Cerebellar nuclear complex (tissue), 1 donor: ENCODE measurements around the gene TPM3.
"Not testable (repeated sequence)": the region's sequence is repeated elsewhere in the genome, so short reads cannot be mapped to it uniquely, and the experiment has no call there.

ENCODE experiments used
- DNase-seq, 2 experiments: peaks; one replicate each; lab custom pipeline; 2025; lab: John Stamatoyannopoulos, UW

The TPM3 gene

DNA sequence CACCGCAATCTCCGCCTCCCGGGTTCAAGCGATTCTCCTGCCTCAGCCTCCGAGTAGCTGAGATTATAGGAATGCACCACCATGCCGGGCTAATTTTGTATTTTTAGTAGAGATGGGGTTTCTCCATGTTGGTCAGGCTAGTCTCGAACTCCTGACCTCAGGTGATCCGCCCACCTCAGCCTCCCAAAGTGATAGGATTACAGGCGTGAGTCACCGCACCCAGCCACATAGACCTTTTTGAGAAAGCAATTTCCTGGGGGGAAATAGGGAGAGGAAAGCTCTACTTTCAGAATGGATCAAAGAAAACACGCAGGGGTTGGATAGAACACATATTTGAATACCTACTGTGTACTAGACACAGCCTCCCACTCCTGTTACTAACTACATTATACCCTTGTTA, 13.9 kb upstream of the TPM3 start:
- not testable (repeated sequence) for DNase-seq

DNA sequence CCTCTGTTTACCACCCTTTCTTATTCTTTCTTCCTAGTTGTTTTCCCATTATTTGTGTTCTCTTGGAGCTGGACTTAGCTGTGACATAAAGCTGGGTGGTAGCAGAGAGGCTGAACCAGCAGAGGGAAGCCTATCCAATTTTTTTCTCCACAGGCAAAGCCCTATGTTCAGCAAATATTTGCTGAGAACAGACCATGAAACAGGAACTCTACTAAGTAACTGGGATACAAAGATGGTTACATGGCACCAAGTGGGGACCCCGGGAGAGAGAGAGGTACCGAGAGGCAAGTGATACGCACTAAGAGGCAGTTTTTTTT, 7.6 kb upstream of the TPM3 start:
- DNase-seq = no peak

DNA sequence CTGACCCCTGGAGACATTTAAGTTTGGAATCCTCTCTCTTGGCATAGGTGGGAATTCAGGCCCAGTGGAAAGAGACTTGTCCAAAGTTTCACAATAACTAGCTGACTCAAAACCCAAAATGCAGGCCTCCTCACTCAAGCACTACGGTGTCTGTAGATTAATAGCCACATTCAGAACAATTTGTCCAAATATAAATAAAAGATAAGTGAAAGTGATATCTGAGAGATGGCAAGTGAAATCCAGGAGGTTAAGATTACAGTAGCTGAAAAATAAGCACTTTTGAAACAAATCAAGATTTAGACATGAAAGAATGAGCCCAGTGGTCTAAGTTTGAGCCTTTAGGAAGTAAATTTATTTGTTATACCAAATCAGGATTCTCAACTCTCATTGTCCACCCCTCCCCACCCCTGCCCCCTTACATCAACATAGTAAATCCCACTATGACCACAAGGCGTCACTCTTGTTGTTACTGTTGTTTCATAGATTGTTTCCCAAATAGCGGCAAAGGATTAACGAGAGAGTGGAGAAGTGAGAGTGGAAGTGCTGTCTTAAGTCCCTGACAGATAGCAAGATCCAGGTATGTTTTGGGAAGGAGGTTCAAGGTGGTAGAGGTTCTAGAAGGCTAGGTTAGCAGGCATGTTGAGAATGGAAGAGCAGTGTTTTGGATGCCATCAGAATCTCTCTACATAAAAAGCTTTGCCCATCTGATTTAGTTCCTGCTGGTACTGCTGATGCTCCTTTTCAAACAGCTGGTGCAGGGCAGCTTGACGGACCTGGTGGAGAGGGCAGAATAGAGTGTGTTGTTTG, 7.1 kb upstream of the TPM3 start:
- DNase-seq = no peak

GRCh38 chr1:154193821-154194220, 1.9 kb upstream of the TPM3 start:
- DNase-seq = no peak

DNA sequence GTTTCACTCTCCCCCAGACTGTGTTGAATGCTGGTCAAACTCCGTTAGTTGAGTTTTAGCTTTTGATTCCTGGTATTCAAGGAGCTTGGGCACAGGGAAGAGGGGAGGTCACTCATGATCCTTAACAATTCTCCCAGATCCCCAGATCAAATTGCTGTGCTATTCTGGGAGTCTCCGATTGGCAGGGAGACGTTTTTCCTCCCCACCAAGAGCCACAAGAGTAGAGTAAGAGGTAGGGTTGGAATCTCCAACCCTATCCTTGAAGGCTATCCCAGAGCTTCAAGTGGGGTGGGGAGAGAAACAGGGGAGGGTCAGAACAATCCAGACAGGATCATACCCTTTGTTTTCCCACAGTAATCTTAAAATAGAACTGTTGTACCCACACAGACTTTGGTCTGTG, 576 bp upstream of the TPM3 start:
- DNase-seq = no peak

DNA sequence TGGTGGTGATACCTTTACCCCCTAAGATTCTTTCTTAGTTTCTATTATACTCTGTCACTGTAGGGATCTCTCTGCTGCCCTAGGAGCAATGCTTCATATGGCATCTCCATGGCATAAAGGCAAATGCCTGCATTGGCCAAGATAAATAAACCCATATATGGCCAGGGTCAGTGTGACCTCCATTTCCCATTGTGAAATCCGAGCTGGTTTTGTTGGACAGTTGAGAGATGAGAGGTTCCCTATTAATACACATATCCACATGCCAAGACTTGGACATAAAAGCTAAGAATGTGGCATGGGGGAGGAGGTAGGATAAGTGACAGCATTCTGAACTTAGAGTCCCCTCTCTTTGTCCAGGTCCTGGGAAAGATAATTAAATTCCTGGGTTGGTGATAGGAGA, 1.4 kb downstream of the TPM3 start:
- no peak for DNase-seq

DNA sequence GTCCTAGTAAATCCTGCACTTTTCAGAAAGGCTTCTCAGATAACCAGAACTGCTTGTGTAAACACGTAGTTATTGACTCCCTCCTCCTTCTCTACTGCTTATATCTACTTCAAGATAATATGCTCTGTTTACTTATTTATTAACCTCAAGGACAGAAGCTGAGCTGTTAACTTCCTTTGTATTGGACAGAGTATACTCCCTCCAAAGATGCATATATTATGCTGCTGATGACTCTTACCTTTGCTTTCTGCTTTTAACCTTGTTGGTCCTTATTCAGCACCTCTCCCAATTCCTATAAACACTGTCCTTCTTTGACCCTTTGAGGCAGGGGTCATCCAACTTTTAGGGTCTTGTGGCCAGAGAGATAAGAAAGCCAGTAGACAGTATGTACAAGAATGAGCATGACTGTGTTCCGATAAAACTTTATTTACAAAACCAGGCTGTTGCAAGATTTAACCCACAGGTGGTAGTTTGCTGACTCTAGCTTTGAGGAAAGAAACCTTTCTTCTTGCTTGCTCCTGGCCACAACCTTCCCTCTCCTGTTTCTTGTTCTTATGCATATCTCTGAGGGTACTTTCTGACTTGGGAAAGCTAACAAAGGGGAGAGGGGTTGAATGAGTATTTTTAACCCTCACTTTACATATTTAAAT, 4.9 kb downstream of the TPM3 start:
- no peak for DNase-seq

DNA sequence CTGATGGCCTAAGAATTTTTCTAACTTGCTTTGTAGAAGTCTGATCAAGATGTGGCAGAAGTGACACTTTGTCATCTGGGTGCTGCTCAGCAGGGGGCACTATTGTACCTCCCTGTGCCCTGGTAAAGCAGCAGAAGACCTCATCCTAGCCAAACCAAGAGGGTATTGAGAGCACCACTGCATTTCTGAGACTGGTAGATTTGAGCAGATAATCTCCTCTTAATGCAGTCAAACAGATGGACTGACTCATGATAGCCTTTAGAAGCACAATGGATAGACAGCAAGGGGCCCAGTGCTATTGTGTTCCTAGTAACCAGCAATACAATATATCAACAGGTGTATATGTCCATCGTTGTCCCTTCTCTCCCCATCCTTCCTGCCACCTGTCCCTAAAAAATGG, 5.7 kb downstream of the TPM3 start:
- DNase-seq = no peak

GRCh38 chr1:154183046-154183915, 8.6 kb downstream of the TPM3 start:
- DNase-seq = peak; percentile 86 to 94

GRCh38 chr1:154182344-154183045, 9.4 kb downstream of the TPM3 start:
- no peak for DNase-seq

GRCh38 chr1:154181944-154182343, 10.0 kb downstream of the TPM3 start:
- no peak for DNase-seq

- no peak for DNase-seq
Measured at GRCh38 chr1:154179946-154180687, 11.8 kb downstream of the TPM3 start.

DNA sequence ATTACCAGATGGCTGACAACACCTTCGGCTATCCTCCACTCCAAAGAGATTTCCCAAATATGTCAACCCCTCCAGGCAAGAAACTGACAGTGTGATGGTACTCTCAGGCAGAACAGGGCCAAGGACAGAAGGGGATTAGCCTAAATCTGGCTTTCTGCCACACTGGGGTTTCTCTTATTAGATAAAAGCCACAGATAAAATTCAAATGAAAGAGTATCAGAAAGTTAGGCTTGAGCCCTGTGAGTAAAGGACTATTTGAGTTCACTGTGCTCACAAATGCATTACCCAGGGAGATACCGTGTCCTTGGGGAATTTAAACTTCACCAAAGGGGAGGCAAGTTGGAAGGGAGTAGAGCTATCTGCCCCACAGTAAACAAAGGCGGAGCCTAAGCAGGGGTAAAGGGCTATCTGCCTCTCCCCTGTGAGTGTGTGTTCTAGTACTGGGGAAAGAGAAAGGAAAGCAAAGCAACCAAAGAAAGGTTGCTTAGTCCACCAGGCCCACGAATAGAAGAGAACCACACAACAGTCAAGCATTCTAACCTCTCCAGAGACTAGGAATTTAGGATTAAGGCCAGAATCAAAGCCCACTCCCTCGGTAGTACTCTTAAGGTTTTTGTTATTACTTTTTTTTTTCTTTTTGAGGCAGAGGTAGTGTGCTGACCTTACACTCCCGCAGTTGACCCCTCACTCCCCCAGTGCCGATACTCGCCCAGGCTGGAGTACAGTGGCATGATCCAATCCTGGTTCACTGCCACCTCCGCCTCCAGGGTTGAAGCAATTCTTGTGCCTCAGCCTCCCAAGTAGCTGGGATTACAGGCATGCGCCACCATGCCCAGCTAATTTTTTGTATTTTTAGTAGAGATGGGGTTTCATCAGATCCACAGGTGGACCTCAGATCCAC, 12.7 kb downstream of the TPM3 start:
- DNase-seq = no peak

- no peak for DNase-seq
Measured at GRCh38 chr1:154178013-154178412, 13.9 kb downstream of the TPM3 start.

DNA sequence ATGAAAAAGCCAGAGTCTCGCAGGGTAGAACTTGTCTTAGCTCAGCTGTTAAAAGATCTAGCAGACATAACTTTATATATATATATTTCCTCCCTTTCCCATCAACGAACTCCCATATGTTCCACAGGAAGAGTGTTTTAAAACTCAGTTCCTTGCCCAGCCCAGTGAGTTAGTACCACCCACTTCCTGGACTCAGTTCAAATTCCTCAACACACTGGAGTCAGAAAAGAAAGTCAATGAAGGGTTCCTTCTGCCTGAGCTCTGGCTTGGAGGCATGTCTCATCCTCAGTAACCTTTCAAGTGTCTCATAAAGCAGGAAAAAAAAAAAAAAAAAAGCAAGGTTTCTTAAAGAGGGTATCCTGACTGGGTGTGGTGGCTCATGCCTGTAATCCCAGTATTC, 15.6 kb downstream of the TPM3 start:
- no peak for DNase-seq

DNA sequence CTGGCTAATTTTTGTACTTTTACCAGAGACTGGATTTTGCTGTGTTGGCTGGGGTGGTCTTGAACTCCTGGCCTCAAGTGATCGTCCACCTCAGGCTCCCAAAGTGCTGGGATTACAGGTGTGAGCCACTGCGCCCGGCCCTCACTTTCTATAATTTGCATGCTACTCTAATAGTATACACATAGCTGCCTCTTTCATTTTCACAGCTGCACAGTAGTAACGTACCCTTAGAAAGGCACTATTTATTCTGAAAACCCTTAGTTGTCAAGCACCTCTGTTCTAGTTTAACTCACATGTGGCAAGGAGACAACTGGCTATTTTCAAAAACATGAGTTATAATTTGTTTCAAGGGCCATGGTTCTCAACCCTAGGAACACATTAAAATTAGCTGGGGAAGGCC, 17.2 kb downstream of the TPM3 start:
- DNase-seq = no peak

GRCh38 chr1:154171880-154172279, 20.0 kb downstream of the TPM3 start:
- DNase-seq = no peak

GRCh38 chr1:154171223-154171583, 20.7 kb downstream of the TPM3 start:
- no peak for DNase-seq

DNA sequence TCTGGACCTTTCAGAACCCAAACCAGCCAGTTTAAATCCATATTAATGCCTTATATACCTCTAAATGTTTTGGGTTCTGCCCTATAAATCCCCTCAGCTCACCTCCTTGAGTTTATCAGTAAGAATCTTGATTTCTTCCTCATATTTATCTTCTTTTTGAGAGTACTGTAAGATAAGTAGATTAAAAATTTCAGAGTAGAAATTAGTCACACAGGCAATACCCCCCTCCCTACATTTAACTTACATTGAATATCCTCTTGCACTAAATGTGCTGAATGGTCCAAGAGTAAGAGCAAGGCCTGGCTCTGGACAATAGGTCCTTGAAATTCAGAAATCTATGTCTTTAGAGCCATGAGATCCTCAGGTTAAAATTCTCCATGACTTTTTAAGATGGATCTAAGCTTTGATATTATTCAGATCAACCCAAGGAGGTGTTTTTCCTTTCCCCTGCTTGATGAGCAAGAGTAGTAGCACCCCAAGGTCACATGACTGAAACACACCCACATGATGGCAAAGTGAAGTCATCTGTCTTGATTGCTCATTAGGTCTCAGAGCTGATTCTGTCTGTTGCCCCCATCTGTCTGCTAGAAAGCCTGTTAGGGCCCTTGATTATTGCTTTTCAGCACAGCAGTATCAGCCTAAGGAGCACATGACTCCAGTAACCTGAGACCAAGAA, 21.2 kb downstream of the TPM3 start:
- no peak for DNase-seq

- no peak for DNase-seq
Measured at GRCh38 chr1:154167461-154167860, 24.4 kb downstream of the TPM3 start.
